DMS153 (cell line): Measurements from ENCODE around the gene CDX1.

Experiments used
- DNase-seq: peaks from one replicate; lab custom pipeline; 2025; lab: John Stamatoyannopoulos, UW

CDX1 gene

DNA sequence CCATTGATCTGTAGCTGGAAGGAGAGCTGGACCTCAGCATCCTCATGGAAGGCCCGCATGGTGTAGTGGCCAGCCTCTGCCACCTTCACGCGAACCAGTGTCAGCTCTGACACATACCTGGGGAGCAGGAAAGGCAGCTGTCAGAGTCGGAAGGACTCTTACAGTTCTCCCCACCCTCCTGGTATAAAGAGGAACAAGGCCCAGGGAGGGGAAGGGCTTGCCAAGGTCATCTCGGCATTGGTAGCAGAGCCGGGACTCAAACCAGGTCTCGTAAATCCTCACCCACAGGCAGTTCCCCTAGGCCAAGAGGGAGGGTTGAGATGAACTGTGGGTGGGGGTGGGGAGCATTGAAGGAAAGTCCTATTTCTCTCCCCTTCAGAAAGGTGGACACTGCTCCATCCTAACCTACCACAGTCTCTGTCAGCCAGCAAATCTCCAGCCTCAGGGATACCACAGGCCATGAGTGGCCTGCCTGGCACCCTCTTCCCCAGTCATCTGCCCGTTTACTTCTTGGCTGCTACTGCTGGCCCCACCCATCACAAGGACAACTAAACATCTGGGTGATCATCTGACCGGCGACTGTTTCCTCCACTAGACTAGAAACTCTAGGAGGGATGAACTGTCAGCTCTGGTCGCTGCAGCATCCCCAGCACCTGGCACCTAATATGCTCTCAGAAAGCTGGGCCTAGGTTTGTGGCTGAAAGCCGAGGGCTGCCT is 34.4 kb upstream of the CDX1 start:
- DNase-seq, result no peak

DNA sequence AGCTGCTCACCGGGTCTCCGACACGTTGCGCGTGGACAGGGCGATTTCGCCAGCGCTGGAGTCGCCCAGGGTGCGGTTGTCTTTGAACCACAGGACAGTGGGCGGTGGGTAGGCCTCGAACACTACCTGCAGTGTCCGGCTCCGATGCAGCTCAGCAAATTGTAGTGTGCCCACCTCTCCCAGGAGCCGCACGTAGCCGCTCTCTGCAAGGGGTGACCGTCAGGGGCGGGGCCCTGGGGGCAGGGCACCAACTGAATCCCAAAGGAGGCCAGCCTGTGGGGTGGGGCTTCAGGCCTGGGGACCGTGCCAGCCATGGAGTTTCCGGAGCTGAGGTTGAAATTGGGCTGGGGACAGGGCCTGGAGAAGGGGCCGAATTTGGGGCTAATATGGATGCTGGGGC is 33.8 kb upstream of the CDX1 start:
- no peak for DNase-seq

DNA sequence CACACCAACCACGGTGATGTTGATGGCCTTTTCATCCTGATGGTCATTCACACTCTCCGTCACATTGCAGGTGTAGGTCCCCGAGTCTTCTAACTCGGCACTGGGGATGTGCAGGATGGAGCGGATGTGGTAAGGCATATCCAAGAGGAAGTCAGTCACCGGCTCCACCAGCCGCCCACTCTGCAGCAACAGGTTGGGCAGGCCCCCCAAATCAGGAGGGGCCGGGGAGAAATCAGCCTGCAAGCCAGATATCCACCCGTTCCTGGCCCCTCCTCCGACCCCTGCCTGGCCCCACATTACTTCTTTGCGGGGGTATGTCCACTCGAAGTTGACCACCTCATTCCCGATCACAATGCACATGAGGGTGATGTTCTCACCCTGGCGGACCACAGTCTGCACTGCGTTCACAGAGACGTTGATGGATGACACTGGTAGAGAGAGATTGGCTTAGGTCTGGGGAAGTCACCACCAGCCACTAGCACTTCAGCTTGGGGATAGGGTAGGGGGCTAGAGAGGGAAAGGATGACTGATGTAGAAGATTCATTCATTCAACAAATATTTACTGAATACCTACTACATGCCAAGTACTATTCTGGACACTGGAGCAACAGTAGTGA is 32.9 kb upstream of the CDX1 start:
- no peak for DNase-seq

DNA sequence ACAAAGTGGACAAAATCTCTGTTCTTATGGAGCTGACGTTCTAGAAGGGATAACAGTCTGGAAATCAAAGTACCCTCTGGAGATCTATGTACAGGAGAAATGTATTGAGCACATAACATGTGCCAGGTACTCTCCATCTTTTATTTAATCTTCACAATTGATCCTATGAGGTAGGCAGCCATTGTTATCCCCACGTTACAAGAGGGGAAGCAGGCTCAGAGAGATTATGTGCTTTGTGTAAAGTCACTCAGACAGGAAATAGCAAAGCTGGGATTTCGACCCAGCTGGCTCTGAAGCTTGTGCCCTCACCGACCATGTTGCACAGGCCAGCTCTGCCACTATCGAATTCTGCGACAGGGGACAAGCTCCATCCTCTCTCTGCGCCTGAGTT is 32.4 kb upstream of the CDX1 start:
- DNase-seq, result no peak

DNA sequence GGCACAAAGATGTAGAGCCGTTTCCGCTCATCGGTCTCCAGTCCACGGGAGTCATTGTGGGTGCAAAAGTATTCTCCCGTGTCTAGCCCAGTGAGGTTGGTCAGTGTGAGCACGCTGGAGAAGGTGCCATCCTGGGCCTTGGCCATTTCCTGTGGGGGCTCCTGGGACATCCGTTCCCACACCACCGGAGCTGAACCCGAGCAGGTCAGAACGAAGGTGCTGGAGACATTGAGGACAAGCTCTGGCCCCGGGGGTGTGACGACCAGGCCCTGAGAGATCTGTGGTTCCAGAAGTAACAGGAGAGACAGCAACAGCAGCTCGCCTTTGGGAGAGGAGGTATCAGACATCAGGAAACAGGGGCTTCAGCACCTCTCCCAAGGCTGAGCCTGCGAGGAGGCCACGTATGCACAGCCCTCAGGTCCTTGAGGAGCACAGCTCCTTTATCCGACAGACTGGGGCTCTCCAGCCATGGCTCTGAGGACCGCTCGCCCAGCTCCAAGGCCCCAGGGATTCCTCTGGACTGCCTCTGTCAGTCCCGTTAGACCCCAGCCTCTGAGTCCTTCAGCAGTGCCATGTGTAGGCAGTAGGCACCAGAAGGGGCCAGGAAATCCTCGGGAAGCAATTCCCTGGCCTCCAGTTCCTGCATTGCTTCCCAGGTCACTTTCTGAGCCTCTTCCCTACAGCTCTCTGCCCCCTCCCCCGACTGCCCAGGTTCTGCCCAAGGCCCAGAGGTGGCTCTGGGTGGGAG is 30.8 kb upstream of the CDX1 start:
- DNase-seq, result no peak

DNA sequence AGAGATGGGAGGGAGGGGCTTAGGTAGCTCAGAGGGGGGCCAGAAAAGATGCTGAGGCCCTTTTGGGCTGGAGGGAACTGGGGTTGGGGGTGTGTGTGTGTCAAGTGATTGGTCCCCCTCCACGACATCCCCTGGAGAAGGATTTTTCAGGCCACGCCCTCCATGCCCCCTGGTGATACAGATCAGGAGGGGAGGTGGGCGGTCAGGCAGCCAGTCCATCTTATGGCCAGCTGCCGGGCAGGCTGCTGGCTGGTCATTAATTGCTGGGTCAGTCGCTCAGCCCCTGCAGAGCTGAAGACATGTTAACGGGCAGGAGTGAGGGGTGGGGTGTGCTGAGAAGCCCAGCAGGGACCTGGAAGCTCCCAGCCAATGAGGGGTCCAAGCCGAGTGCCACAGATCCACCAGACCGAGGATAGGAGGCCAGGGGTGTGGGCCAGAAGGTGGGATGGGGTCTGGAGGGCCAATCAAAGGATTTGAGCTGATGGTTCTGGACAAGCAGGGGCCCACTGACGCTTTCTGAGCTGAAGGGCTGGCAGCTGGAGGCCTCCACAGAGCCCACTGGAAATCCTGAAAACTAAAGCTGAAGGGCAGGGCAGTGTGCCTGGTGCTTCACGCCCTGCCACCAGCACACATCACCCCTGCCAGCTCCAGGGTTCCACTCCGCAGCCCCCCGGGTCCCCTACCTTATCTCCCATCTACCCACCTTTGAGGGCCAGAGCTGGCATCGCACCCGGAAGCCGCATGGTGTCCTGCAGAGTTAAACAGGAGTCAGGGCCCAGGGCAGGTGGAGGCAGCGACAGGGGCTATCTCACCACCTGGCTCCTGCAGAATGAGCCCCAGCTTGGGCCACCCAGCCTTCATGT is 30.0 kb upstream of the CDX1 start:
- DNase-seq, result no peak

DNA sequence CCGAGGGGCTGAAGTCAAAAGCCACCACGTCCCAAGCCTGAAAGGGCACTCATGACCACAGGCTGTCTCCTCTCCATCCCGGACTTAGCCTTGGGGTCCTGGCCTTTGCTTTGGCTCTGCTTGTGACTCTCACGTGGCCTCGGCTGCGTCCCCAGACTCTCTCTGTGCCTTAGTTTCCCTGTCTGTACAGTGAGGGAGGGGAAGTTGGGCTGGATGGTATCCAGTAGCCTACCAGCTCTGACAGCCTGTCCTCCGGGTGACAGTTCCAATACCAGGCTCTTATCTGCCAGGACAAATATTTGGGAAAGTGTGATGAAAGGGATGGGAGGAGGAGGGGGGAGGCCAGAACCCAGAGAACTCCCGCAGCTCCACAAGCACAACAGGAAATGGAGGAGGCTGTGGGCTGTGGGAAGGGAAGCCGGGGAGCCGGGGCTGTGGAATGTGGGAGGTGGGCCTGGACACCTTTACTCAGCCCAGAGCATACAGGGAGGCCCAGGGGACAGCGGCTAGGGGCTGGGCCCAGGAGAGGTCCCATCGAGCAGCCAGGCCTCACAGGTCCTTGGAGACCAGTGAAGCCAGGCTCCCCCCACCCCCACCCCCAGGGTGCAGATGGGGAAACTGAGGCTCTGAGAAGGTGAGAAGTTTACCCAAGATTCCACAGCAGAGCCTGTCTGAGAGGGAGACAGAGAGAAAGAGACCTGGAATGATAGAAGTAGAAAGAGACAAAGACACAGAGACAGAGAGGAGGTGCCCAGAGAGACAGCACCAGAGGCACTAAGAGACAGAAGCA is 29.2 kb upstream of the CDX1 start:
- DNase-seq, result no peak

DNA sequence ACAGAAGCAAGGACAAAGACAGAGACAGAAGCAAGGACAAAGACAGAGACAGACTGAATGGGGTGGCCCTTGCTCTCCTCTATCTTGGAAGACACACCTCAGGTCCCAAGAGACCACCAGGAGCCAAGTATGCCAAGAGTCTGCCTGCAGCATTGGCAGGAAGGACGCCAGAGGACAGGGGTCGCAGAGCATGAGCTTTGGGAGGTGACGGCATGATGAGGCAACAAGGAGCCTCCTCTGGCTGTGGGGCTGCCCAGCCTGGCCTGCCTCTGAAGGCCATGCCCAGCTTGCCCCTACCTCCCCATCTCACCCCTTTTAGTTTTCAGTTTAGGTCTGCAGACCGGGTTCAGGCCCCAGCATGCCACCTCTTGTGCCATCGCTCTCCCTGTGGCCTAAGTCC is 28.6 kb upstream of the CDX1 start:
- DNase-seq, result no peak

DNA sequence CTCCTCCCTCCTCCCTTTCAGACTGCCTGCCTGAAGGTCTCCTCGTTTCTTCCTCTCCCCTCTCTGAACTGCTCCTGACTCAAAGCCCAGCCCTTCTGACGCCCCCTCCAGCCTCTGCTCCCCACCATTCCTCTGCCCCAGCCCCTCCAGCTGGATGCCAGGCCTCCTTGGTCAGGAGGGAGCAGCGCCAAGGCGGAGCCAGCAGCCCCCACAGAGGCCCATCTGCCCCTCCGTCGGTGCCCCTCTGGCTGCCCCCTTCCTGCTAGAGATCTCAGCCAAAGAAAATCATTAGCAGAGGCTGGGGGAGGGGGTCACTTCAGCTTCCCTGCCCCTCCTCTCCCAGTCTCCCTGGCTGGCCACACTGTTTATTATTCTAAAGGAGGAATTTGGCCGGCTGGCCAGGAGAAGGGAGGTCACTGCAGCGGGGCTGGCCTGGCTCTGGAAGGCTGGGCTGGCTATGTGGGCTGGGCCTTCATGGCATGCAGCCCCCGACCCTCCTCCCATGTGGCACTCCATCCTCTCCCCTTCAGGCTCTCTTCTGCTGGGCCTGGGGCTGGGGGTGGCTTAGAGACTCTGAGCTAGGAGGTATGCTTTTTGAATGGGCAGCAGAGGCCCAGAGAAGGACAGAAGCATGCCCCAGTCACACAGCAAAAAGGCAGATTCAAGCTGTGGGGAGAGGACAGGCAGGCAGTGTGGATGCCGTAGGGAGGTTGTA is 27.9 kb upstream of the CDX1 start:
- no peak for DNase-seq

DNA sequence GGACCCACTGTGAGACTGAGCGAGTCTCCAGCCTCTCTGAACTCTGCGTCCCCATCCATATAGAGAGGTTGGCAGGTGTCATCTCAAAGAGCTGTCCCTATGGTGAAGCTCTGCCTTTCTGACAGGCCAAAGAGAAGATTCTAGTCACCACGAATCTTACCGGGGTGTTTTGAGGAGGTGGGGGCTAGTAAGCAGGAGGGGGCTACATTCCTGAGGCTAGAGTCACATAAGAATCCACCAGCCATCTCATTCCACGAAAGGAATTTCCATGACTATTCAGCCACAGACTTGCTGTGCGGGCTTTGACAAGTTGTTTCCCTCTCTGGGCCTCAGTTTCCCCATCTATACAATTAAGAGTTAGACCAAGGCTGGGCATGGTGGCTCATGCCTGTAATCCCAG is 27.2 kb upstream of the CDX1 start:
- DNase-seq, result no peak

DNA sequence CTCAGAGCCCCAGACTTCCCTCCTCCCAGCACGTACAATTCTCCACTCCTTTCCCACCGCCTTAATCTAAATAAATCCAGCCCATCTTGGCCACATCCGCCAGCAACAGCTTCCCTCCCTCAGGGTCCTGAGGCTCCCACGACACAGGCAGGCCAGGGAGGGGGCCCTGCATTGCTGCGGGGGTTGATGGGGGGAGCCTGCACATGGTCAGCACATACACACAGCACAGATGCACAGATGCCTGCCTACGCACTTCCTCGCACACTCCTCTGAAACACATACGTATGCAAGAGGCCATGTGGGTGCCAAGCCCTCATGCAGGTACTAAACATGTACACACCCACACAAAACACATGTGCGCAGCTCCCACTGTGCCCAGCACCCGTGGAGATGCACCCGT is 25.7 kb upstream of the CDX1 start:
- DNase-seq, result no peak

DNA sequence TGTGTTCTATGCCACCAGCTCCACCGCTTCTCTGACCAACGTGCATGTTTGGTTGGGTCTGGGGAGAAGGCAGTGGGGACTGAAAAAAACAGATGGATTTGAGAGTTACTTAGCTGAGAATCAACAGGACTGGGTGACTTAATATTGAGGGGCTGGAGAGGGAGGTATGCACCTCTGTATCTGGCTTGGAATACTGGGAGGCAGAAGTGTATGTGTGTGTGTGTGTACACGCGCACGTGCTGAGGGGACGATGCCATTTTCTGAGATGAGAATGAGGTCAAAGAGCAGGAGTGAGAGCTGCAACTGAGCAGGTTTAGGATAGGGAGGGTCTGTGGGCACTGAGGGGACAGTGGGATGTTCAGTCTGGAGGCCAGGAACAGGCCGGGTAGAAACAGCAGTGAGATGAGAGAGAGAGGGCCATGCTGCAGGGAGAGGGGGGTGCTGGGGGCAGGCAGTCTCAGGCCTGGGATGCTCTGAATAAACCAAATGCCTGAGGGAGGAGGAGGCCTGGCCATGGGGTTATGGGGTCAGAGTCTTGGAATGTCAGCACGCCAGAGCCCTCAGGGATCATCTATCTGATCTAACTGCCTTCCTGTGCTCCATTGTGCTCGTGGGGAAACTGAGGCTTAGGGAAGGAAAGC is 24.9 kb upstream of the CDX1 start:
- DNase-seq, result no peak

DNA sequence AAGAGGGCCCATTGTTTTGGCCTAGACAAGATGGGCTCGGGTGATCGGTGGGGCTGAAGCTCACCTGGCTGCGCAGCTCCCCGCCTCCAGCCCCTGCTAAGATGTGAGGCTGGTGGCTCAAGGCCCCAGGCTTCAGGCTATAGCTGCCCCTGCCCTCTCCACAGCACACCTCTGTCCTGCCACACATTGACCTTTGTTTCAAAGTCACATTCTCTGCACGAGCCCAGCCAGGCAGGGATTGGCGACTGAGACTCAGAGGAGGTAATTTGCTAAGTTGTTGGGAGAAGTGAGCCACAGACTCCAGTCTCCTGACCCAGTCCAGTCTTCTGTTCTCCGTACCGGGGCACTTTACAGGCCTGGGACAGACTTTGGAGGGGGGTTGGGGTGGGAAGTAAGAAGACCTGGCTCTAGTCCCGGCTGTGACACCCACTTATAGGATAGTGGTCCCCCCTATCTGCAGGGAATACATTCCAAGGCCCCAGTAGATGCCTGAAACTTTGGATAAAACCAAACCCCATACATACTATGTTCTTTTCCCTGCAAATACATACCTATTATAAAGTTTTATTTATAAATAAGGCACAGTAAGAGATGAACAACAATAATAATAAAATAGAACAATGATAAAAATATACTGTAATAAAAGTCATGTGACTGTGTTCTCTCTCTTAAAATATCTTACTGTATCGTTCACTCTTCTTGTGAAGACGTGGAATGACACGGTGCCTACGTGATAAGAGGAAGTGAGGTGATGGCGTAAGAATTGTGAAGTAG is 24.2 kb upstream of the CDX1 start:
- no peak for DNase-seq

DNA sequence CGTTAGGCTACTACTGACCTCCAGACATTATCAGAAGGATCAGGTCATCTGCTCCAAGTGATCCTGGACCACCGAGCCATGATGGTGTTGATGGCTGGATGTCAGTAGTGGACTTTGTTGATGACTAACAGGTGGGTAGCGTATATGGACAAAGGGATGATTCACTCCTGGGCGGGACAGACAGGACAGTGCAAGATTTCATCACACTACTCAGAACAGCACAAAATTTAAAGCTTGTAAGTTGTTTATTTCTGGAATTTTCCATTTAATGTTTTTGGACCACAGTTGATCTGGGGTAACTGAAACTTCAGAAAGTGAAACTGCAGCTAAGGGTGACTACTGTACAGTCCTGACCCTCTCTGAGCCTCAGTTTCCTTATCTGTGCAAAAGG is 23.6 kb upstream of the CDX1 start:
- DNase-seq, result no peak

DNA sequence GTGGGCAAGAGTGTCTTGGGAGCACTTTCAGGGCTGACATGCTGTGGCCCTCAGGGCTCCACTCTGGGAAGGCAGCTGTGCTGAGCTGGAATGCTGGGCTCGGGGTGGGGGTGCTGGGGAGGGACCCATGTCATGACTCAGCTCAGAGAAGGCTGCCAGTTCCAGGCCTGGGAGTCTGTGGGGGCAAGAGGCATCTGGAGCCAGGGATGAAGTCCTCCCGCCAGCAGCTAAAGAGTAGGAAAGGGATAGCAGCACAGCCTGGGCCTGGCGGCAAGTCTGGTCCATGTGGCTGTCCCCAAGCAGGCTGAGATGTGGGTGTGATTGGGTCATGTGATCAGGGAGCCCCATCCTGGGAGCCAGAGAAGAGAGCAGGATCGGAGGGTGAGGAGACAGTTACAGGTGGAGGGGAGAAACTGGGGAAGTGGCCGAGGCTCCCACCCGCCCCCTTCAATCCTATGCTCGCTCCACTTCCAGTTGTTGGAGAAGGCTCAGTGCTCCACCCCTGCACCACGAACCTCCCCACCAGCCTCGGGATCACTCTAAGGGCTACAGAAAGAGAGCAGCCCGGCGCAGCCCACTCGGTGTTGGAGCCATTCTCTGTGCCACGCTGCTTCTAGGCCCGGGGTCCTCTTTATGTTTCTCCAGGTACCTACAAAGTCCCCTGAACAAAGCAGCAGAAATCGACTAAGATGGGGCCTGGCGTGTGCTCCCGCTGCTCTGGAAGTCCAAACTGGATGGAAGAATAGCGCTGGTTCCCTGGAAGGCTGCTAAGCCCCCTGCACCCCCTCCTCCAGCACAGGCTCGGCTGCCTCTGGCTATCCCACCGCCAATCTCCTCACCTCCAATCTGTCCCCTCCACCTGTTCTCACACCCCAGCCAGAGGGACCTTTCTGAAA is 23.0 kb upstream of the CDX1 start:
- no peak for DNase-seq

DNA sequence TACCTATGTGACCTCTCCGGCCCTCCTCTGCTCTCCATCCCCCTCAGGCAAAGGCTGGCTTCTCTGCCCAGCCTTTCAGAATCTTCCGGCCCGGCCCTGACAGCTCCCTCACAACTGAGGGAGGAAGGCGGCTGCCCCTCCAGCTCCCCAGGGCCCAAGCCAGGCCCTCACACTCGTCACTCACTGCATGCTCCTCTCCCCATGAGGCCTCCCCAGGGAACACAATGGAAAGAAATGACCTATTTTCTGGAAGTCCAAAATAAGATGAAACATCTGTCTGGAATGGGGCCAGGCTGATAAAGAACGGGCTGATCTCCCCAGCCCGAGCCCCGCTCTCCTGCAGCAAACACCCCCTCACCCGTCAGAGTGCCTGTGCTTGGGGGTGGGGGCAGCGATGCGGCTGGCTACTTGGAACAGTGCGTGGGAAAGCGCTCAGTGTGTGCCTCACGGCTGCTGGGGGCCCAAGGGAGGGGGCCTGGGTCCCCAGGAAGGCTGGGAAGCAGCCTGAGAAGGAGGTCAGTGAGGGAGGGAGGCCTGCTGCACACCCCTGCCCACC is 22.3 kb upstream of the CDX1 start:
- DNase-seq, result no peak

DNA sequence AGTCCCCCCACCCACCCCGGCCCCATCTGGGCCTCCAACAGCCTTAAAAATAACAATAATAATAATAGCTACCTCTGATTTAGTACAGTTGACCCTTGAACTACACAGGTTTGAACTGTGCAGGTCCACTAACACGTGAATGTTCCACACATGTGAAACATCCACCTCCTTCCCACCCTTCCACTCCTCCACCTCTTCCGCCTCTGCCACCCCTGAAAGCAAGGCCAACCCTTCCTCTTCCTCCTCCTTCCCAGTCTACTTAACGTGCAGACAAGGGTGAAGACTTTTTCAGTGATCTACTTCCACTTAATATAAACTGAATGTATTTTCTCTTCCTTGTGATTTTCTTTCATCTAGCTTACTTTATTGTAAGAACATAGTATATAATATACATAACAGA is 21.7 kb upstream of the CDX1 start:
- DNase-seq, result no peak

DNA sequence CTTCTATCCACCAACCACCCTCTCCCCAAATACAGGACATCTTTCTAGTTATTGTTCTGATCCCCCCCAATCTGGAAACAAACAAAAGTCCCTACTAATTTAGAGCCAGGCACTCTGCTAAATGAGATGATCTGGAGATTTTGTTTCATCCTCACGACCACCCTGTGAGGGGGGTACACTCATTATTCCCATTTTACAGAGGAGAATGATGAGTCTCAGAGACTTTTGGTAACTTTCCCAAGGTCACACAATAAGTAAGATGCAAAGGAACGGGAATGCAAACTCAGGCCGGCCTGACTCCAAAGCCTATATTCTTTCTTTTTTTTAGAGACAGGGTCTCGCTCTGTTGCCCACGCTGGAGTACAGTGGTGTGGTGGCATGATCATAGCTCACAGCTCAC is 20.3 kb upstream of the CDX1 start:
- DNase-seq, result no peak
